GM12801 (cell line): ENCODE data around the gene TCP11L2.

Experiments used
- CTCF ChIP-seq: IDR thresholded peaks from one replicate; pipeline ENCODE4 v1.5.1; 2011; ENCODE audit warnings: control low read depth; ENCODE audit not compliant: insufficient read length; ENCODE audit errors: extremely low read depth

TCP11L2 gene

DNA sequence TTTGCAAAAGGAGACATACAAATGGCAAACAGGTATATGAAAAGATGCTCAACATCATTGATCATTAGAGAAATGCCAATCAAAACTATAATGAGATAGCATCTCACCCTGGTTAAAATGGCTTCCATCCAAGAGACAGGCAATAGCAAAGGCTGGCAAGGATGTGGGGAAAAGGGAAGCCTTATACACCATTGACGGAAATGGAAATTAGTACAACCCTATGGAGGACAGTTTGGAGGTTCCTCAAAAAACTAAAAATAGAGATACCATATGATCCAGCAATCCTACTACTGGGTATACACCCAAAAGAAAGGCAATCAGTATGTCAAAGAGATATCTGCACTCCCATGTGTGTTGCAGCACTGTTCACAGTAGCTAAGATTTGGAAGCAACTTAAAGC is 37.4 kb upstream of the TCP11L2 start:
- no peak for TF ChIP-seq CTCF

DNA sequence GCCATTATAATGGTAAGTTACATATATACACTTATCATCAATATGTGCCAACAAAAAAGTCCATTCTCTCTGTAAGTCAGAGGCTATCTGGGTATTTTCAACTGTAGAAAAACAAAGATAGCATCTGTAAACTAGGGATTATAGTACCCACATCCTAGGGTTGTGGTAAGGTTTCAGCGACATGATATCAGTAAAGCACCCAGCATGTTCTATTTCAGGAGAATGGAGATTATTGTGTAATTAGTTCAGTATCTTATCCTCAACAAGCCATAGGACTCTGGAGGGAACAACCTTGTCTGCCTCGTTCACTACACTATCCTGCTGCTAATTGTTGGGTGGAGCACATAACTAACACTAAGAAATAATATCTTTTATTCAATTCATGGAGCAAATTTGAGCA is 35.0 kb upstream of the TCP11L2 start:
- TF ChIP-seq CTCF = no peak

- TF ChIP-seq CTCF = no peak
These were observed 33.3 kb upstream of the TCP11L2 start for GRCh38 chr12:106269150-106269771.

GRCh38 chr12:106271575-106272505 is 30.7 kb upstream of the TCP11L2 start:
- no peak for TF ChIP-seq CTCF

- no peak for TF ChIP-seq CTCF
These were observed 29.0 kb upstream of the TCP11L2 start for GRCh38 chr12:106273491-106273890.

- TF ChIP-seq CTCF = no peak
These were observed 28.5 kb upstream of the TCP11L2 start for GRCh38 chr12:106274012-106274411.

GRCh38 chr12:106274575-106275121 is 27.9 kb upstream of the TCP11L2 start:
- TF ChIP-seq CTCF = no peak
